Large intestine (tissue), 3 donors: ENCODE data around the gene FHOD3. TPM values are rescaled to one million over a fixed set of nuclear protein-coding genes. Genes with fewer than 3 reads are reported as not detected.
"Not testable (repeated sequence)": the region's sequence is repeated elsewhere in the genome, so short reads cannot be mapped to it uniquely, and the experiment has no call there.

Experiments
- DNase-seq, 2 donors: peaks; one replicate each; pipeline versions ENCODE4 v3.0.0 to v3.0.0-alpha.2; 2013
- H3K27ac ChIP-seq: one replicate; pipeline ENCODE4 v1.5.1; 2013; ENCODE audit warnings: low read length
- H3K27me3 ChIP-seq: 2 replicates; pipeline ENCODE4 v1.6.1; 2013; ENCODE audit warnings: low read length; ENCODE audit not compliant: control insufficient read depth, insufficient read depth
- H3K36me3 ChIP-seq: 2 replicates; pipeline ENCODE4 v1.6.1; 2013; ENCODE audit warnings: low read length; ENCODE audit not compliant: control insufficient read depth, insufficient read depth
- H3K4me1 ChIP-seq: one replicate; pipeline ENCODE4 v1.6.1; 2013; ENCODE audit warnings: low read length; ENCODE audit not compliant: control insufficient read depth, insufficient read depth
- H3K4me3 ChIP-seq: one replicate; pipeline ENCODE4 v1.5.1; 2013; ENCODE audit warnings: low read length
- H3K9me3 ChIP-seq: one replicate; pipeline ENCODE4 v1.6.1; 2013; ENCODE audit warnings: mild to moderate bottlenecking, low read depth, low read length, moderate library complexity; ENCODE audit not compliant: control insufficient read depth
- WGBS: methylation state at CpG from one replicate; pipeline ENCODE4 v1.1.5; 2013; ENCODE audit warnings: low lambda C conversion rate; ENCODE audit not compliant: insufficient coverage; 5-methylcytosine and 5-hydroxymethylcytosine counted together
- polyA plus RNA-seq: library from polyadenylated mRNA; unstranded; fragments of 120-200 nt; gene quantifications from one replicate; pipeline ENCODE4 v1.2.1, GENCODE V29; 2013

The FHOD3 gene
- polyA plus RNA-seq, 1 donor = 10.5 TPM

DNA sequence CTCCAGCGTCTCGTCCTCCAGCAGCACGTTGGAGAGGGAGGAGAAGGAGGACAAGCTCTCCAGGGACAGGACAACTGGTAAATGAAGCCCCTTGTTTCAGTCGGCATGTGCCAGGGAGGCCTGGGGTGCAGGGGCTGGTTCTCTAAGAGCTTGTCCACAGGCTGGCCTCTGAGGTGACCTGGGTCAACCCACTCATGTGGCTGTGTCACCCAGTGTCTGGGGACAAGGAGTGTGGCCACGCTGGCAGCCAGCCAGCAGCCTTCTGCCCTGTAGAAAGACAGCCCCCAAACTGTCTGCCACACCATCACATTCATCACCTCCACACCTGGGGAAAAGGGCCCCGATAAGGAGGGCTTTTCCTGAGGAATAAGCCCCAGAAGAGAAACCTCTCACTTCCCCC is 411.8 kb downstream of the FHOD3 start:
- DNase-seq = no peak
- H3K27me3 ChIP-seq = peaks cover 3% of the 10 kb centered on the region
- H3K27ac ChIP-seq = no peak overlapping the region
- H3K36me3 ChIP-seq = no peaks in the 10 kb centered on the region
- no peaks in the 10 kb centered on the region for H3K9me3 ChIP-seq
- no peaks in the 10 kb centered on the region for H3K4me1 ChIP-seq
- no peak overlapping the region for H3K4me3 ChIP-seq
- no CpG with 5 or more reads among the region's 6 CpGs for WGBS

DNA sequence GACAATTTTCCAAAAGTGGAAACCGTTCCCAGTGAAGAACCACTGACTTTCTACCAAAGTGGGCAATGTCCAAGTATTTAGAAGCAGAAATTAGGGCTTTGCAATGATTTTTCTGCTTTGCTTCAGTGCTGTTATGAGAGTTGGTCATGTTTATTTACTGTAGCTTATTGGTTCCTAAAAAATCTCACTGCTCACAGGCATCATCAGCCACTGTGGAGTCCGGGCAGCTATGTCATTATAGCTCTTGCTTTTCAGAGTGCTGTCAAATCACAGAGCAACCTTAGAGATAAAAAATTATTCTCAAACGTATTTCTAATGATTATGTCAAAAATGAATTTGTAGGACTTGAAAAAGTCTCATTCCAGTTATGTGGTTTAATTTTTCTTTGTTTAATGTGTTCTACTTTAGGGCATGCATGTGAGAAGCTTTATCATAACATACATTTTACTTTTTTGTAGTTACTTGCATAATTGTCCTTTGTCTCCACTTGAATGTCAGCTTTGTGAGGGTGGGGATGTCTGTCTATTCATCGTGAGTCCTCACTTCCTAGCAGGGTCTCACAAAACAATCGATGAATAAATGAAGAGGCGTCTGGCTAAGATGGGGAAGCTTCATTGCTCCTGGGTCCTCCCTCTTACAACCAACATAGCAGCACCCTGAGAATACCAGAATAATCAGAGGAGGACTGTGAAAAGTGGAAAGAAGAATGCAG is 413.7 kb downstream of the FHOD3 start:
- no peaks in the 10 kb centered on the region for H3K36me3 ChIP-seq
- H3K4me3 ChIP-seq = no peak overlapping the region
- H3K4me1 ChIP-seq = no peaks in the 10 kb centered on the region
- peaks cover 3% of the 10 kb centered on the region for H3K27me3 ChIP-seq
- H3K27ac ChIP-seq = no peak overlapping the region
- WGBS = 82% methylated on average over 2 of the region's 6 CpGs
- no peaks in the 10 kb centered on the region for H3K9me3 ChIP-seq
- DNase-seq = no peak

DNA sequence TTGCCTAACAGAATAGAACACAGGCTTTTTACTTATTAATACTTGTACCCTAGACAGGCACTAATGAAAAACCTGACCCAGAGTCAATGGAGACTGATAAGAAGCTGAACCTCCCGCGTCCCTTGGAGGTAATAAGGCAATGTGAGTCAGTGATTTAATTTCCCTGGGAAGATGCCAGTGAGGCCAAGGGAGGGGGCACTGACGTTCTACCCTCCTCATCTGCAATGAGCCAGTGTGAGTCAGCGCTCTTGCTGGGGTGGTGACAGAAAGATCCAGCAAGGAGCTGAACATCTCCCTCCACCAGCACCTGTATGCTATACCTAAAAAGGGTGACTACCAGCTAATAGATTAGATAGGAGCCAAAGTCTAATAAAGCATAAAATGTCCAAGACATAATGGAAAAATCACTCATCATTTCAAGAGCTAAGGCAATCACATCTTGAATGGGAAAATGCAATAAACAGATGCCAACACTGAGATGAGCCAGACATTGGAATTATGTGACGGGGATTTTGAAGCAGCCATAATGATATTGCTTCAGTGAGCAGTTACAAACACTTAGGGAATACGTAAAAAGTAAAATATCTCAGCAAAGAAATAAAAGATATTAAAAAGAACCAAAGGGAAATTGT is 414.4 kb downstream of the FHOD3 start:
- WGBS = 83% methylated on average over 1 of the region's 6 CpGs
- Histone ChIP-seq H3K27me3 (peaks cover 3% of the 10 kb centered on the region), H3K9me3 (no peaks in the 10 kb centered on the region), H3K27ac (no peak overlapping the region), H3K36me3 (no peaks in the 10 kb centered on the region), H3K4me1 (no peaks in the 10 kb centered on the region), H3K4me3 (no peak overlapping the region)
- peak in 1 of 2 donors; percentile 45 for DNase-seq

DNA sequence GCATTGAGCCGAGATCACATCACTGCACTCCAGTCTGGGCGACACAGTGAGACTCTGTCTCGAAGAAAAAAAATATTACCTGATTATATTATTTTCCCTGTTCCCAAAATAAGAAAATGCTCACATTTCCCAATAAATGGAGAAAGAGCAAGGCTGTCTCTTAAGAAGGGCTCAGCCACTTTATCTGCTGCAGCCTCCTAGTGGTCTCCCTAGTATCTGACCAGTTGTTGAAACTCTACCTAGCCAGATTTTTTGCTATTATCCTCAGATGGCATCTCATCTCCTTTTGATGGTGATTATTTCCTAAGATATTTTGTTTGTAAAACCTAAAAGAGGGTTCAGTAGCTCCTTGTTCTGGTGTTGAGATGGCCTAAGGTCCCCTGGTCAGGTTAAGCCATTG is 417.0 kb downstream of the FHOD3 start:
- no CpG with 5 or more reads among the region's 3 CpGs for WGBS
- Histone ChIP-seq H3K36me3 (no peaks in the 10 kb centered on the region), H3K4me1 (no peaks in the 10 kb centered on the region), H3K27ac (no peak overlapping the region), H3K27me3 (no peaks in the 10 kb centered on the region), H3K9me3 (no peaks in the 10 kb centered on the region), H3K4me3 (no peak overlapping the region)
- DNase-seq = no peak

DNA sequence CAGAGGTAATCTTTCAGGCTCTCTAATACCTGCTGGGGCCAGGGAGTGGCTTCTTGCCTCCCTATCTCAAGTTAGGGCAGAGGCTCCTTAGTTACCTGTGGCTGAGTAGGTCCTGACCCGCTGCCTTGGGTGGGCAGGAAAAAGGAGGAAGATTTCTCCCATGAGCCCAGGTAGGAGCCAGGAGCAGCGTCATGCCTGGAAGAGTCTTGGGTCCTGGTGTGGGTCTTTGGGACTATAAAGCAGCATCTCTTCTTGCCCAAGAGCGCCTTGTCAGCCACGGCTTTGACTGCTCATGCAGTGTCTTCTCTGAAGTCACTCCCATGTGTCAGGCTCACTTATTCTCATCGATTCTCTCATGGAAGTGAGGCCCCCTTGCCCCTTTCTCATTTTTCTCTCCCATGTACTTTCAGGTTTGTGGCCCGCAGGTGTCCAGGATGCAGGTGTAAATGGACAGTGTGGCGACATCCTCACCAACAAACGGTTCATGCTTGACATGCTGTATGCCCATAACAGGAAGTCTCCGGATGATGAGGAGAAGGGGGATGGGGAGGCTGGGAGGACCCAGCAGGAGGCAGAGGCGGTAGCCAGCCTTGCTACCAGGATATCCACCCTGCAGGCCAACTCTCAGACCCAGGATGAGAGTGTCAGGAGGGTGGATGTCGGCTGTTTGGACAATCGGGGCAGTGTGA is 420.1 kb downstream of the FHOD3 start:
- no peaks in the 10 kb centered on the region for H3K36me3 ChIP-seq
- H3K4me3 ChIP-seq = no peak overlapping the region
- no CpG with 5 or more reads among the region's 12 CpGs for WGBS

DNA sequence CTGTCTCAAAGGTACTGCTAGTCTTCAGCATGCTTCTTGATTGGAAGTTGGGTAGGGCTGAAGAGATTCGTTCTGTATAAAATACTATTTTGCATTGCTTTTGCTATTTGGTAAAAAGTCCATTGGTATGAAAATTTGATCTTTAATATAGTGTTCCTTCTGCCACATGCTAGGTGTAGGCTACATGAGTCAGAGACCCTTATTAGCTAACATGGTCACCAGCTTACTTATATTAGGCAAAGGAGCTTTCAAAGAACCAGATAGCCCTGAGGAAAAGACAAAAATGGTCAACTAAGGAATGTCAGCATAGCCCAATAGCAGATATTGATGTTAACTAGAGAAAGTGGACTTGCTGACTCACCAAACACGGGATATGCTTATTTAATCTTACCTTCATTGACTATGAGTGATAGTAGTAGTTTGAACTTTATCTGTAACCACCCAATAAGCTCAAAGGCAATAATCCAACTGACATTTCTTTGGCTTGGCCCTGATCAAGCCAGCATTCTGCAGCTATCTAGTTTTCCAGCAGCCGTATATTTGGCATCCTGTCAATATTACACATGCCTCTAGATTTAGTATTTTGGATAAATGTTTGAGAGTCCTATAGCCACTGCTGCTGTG is 421.3 kb downstream of the FHOD3 start:
- Histone ChIP-seq H3K36me3 (no peaks in the 10 kb centered on the region), H3K27ac (no peak overlapping the region), H3K4me1 (no peaks in the 10 kb centered on the region), H3K4me3 (no peak overlapping the region), H3K27me3 (no peaks in the 10 kb centered on the region), H3K9me3 (no peaks in the 10 kb centered on the region)
- DNase-seq = no peak
- 100% methylated on average over 1 of the region's 3 CpGs for WGBS

More for the DNA sequence above, 420.1 kb downstream of the FHOD3 start:
- H3K9me3 ChIP-seq = no peaks in the 10 kb centered on the region
- no peak for DNase-seq
- H3K27ac ChIP-seq = no peak overlapping the region
- no peaks in the 10 kb centered on the region for H3K4me1 ChIP-seq
- no peaks in the 10 kb centered on the region for H3K27me3 ChIP-seq

DNA sequence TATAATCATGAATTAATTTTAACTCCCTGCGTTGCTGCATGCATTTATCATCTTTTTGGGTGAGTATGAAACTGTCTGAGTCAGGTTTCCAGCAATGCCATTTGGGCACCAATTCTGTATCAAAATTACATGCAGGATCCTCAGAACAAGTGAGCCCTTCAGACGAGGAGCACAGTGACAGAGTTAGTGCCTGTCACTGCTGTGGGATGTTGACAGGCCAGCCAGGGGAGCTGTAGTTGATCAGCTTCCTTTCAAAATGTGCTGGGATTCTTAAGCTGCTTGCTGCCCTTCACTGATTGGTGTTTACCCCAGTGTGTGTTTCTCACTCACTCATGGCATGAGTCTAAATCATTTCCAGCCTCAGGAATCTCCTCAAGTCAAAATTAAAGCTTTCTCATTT is 422.1 kb downstream of the FHOD3 start:
- H3K36me3 ChIP-seq = no peaks in the 10 kb centered on the region
- WGBS = no CpG with 5 or more reads among the region's 2 CpGs

DNA sequence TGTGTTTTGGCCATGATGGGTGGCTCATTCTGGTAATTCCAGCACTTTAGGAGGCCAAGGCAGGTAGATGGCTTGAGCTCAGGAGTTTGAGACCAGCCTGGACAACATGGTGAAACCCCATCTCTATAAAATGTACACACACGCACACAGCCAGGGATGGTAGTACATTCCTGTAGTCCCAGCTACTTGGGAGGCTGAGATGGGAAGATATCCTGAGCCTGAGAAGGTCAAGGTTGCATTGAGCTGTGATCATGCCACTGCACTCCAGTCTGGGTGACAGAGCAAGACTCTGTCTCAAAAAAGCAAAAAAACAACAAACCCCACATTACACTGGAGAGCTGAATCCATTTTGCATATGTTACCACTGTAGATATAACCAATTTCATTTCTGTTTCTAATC is 423.8 kb downstream of the FHOD3 start:
- H3K4me3 ChIP-seq, H3K36me3 ChIP-seq, H3K27ac ChIP-seq, DNase-seq, H3K9me3 ChIP-seq, H3K27me3 ChIP-seq, H3K4me1 ChIP-seq: not testable (repeated sequence)
- no CpG with 5 or more reads among the region's 1 CpG for WGBS

More for the DNA sequence above, 422.1 kb downstream of the FHOD3 start:
- Histone ChIP-seq H3K27me3 (no peaks in the 10 kb centered on the region), H3K4me1 (no peaks in the 10 kb centered on the region), H3K27ac (no peak overlapping the region), H3K9me3 (no peaks in the 10 kb centered on the region), H3K4me3 (no peak overlapping the region)
- DNase-seq = no peak

DNA sequence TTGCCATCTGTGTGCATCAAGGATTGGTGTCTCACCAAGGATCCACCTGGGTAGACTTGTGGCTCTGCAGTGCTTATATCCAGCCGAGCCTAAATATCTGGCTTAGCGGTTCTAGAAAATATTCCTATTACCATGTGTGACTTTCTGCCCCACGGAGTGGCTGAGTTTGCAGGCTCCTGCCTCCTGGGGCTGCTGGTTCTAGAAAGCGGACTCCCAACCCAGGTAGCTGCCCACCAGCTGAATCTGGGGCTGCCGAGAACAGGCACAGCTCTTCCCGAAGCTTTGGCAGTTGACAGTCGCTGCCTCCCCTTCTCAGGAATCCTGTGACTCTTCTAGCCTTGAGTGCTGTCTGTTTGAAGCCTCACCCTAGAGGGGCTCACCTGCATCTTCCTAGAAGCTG is 426.7 kb downstream of the FHOD3 start:
- Histone ChIP-seq H3K4me3 (no peak overlapping the region), H3K9me3 (no peaks in the 10 kb centered on the region), H3K27me3 (no peaks in the 10 kb centered on the region), H3K36me3 (no peaks in the 10 kb centered on the region), H3K4me1 (no peaks in the 10 kb centered on the region), H3K27ac (no peak overlapping the region)
- no CpG with 5 or more reads among the region's 7 CpGs for WGBS
- DNase-seq = no peak

DNA sequence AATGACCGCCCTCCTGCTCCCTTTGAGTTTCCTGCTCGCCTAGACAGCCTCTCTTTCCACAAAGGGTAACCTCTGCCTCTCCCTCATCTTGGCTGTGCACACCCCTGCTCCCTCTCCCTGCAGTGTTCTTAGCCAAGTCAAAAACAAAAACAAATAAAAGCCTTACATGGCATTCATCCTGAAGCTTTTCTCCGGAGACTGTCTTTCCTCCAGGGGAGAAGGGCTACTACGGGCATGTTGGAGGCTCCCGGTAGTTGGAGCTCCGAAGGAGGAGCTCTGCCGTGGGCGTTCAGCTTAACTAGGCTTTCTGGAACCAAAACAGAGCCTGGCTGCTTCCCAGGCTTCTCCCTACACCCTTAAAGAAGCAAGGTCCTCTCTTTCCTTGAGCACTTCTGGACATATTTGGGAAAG is 427.1 kb downstream of the FHOD3 start:
- no peaks in the 10 kb centered on the region for H3K9me3 ChIP-seq
- H3K27ac ChIP-seq = no peak overlapping the region
- no peak for DNase-seq
- H3K4me1 ChIP-seq = no peaks in the 10 kb centered on the region
- no peak overlapping the region for H3K4me3 ChIP-seq
- H3K27me3 ChIP-seq = no peaks in the 10 kb centered on the region
- H3K36me3 ChIP-seq = no peaks in the 10 kb centered on the region
- 80% methylated on average over 1 of the region's 8 CpGs for WGBS
